ENCODE results near the gene ZNF746.
"Not testable (repeated sequence)": the region's sequence is repeated elsewhere in the genome, so short reads cannot be mapped to it uniquely, and the experiment has no call there.

Gene ZNF746

GRCh38 chr7:149459540-149460452, 37.8 kb downstream of the ZNF746 start:
- no peak for DNase-seq (ENCODE audit: low spot score)
- FAIRE-seq, result no peak

- no peak for DNase-seq (ENCODE audit: low spot score)
- FAIRE-seq, result no peak
Measured at GRCh38 chr7:149459201-149459539, 38.4 kb downstream of the ZNF746 start.

GRCh38 chr7:149458235-149458634, 39.4 kb downstream of the ZNF746 start:
- DNase-seq (ENCODE audit: low spot score) (no peak), FAIRE-seq (no peak)

- FAIRE-seq (no peak), DNase-seq (ENCODE audit: low spot score) (no peak)
Measured at GRCh38 chr7:149457766-149458165, 39.8 kb downstream of the ZNF746 start.

- FAIRE-seq, result no peak
Measured at GRCh38 chr7:149456506-149457421, 40.8 kb downstream of the ZNF746 start.

GRCh38 chr7:149455175-149455950, 42.2 kb downstream of the ZNF746 start:
- FAIRE-seq (no peak), DNase-seq (ENCODE audit: low spot score) (no peak)

More at GRCh38 chr7:149456506-149457421, 40.8 kb downstream of the ZNF746 start:
- peak; percentile 43 for DNase-seq (ENCODE audit: low spot score)

- FAIRE-seq, result no peak
Measured at GRCh38 chr7:149454750-149455149, 42.9 kb downstream of the ZNF746 start.

GRCh38 chr7:149454006-149454405, 43.6 kb downstream of the ZNF746 start:
- DNase-seq (ENCODE audit: low spot score), result no peak
- no peak for FAIRE-seq

More at GRCh38 chr7:149454750-149455149, 42.9 kb downstream of the ZNF746 start:
- DNase-seq (ENCODE audit: low spot score), result no peak

GRCh38 chr7:149450821-149451220, 46.8 kb downstream of the ZNF746 start:
- no peak for DNase-seq (ENCODE audit: low spot score)
- no peak for FAIRE-seq

GRCh38 chr7:149449897-149450296, 47.7 kb downstream of the ZNF746 start:
- FAIRE-seq, result no peak
- no peak for DNase-seq (ENCODE audit: low spot score)

GRCh38 chr7:149448961-149449360, 48.6 kb downstream of the ZNF746 start:
- FAIRE-seq (no peak), DNase-seq (ENCODE audit: low spot score) (no peak)

GRCh38 chr7:149446026-149446425, 51.6 kb downstream of the ZNF746 start:
- not testable (repeated sequence) for FAIRE-seq; DNase-seq (ENCODE audit: low spot score)

GRCh38 chr7:149444287-149444686, 53.3 kb downstream of the ZNF746 start:
- DNase-seq (ENCODE audit: low spot score) (no peak), FAIRE-seq (no peak)

- FAIRE-seq, result no peak
Measured at GRCh38 chr7:149443523-149443922, 54.1 kb downstream of the ZNF746 start.

GRCh38 chr7:149442924-149443323, 54.7 kb downstream of the ZNF746 start:
- no peak for FAIRE-seq

More at GRCh38 chr7:149443523-149443922, 54.1 kb downstream of the ZNF746 start:
- no peak for DNase-seq (ENCODE audit: low spot score)

GRCh38 chr7:149440222-149440621, 57.4 kb downstream of the ZNF746 start:
- FAIRE-seq (no peak), DNase-seq (ENCODE audit: low spot score) (no peak)

More at GRCh38 chr7:149442924-149443323, 54.7 kb downstream of the ZNF746 start:
- no peak for DNase-seq (ENCODE audit: low spot score)

- DNase-seq (ENCODE audit: low spot score) (no peak), FAIRE-seq (no peak)
Measured at GRCh38 chr7:149436358-149436757, 61.3 kb downstream of the ZNF746 start.

- FAIRE-seq, result no peak
- DNase-seq (ENCODE audit: low spot score), result no peak
Measured at GRCh38 chr7:149433124-149433523, 64.5 kb downstream of the ZNF746 start.

- FAIRE-seq (no peak), DNase-seq (ENCODE audit: low spot score) (no peak)
Measured at GRCh38 chr7:149432121-149432691, 65.4 kb downstream of the ZNF746 start.

- FAIRE-seq (no peak), DNase-seq (ENCODE audit: low spot score) (no peak)
Measured at GRCh38 chr7:149431486-149432120, 66.0 kb downstream of the ZNF746 start.
